HepG2 (cell line): Measurements from ENCODE around the gene ADAD2.

Source experiments
- EZH2 ChIP-seq: conservative IDR thresholded peaks from 2 replicates; pipeline ENCODE4 v1.6.1; 2012; ENCODE audit warnings: mild to moderate bottlenecking, low read depth, low read length, moderate library complexity
- FIP1L1 ChIP-seq: fragments of 200-400 bp; formaldehyde crosslinking; IDR thresholded peaks from 2 replicates; pipeline ENCODE4 v1.6.1; 2018; ENCODE audit warnings: low read depth, mild to moderate bottlenecking, low read length, moderate library complexity, borderline replicate concordance; ENCODE audit not compliant: insufficient read depth
- KAT8 ChIP-seq: IDR thresholded peaks from 2 replicates; pipeline ENCODE4 v1.6.1; 2016; ENCODE audit warnings: missing genetic modification reagents, missing compliant biosample characterization
- MTA3 ChIP-seq: sonication (generic); formaldehyde crosslinking; IDR thresholded peaks from 2 replicates; pipeline ENCODE4 v1.4.0; 2020; ENCODE audit warnings: missing genetic modification reagents
- MYNN ChIP-seq: sonication (generic); formaldehyde crosslinking; IDR thresholded peaks from 2 replicates; pipeline ENCODE4 v1.4.0; 2020; ENCODE audit warnings: mild to moderate bottlenecking, low read depth, missing genetic modification reagents
- NBN ChIP-seq: fragments of 450-650 bp; conservative IDR thresholded peaks from 2 replicates; pipeline ENCODE4 v1.6.1; 2017
- ZNF501 ChIP-seq: sonication (generic); formaldehyde crosslinking; IDR thresholded peaks from 2 replicates; pipeline ENCODE4 v1.5.1; 2020; ENCODE audit warnings: mild to moderate bottlenecking, moderate library complexity, missing genetic modification reagents
- ZNF850 ChIP-seq: sonication (generic); formaldehyde crosslinking; conservative IDR thresholded peaks from 2 replicates; pipeline ENCODE4 v1.9.0; 2021; ENCODE audit warnings: mild to moderate bottlenecking, missing genetic modification reagents

DNA sequence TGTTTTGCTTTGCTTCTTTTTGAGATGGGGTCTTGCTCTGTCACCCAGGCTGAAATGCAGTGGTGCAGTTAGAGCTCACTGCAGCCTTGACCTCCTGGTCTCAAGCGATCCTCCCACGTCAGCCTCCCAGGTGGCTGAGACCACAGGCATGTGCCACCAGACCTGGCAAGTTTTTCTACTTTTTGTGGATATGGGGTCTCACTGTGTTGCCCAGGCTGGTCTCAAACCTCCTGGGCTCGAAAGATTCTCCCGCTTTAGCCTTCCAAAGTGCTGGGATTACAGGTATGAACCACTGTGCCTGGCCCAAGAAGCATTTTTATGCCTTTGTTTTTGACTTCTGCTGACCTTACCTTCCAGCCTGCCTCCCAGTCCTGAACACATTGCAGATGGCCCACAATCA, 35.7 kb upstream of the ADAD2 start:
- TF ChIP-seq FIP1L1 (no peak), KAT8 (CRISPR knock-in tag) (no peak), MYNN (no peak), EZH2 (no peak), NBN (no peak), ZNF850 (CRISPR knock-in tag) (no peak), MTA3 (CRISPR knock-in tag) (no peak), ZNF501 (no peak)
